H1 (cell line): ENCODE measurements around the gene CFD. TPM values are rescaled to one million over a fixed set of nuclear protein-coding genes. Genes with fewer than 3 reads are reported as not detected.

Source experiments
- CTCF ChIA-PET: fragments of 300-600 bp; sonication (Branson Sonifier 250); formaldehyde crosslinking; loops from one replicate; lab custom pipeline; 2021; ENCODE audit not compliant: partially characterized antibody; lab: Charles Lee
- POLR2A ChIA-PET: fragments of 300-600 bp; sonication (Branson Sonifier 250); formaldehyde crosslinking; loops from one replicate; lab custom pipeline; 2021; ENCODE audit warnings: inconsistent platforms; ENCODE audit not compliant: partially characterized antibody; lab: Charles Lee
- DNase-seq, 2 experiments: peaks; one replicate each; pipeline versions ENCODE4 v3.0.0 to v3.0.0-alpha.2; 2010 to 2022; ENCODE audit warnings: low spot score in 2 of 2, low read depth in 1 of 2, mixed read lengths in 1 of 2
- FAIRE-seq: peaks from 2 replicates; lab custom pipeline; 2011; peaks lifted over from hg19 to GRCh38; lab: Jason Lieb, UNC
- H2AFZ ChIP-seq: 2 replicates; pipeline ENCODE4 v1.8.1; 2012; ENCODE audit warnings: low read length, inconsistent platforms
- H2AK5ac ChIP-seq: 2 replicates; pipeline ENCODE4 v1.6.1; 2013; ENCODE audit warnings: low read depth, low read length
- H2BK120ac ChIP-seq: replicated peaks from 2 replicates; pipeline ENCODE3; 2013; ENCODE audit warnings: low read depth, low read length, inconsistent platforms
- H2BK12ac ChIP-seq: 2 replicates; pipeline ENCODE4 v1.6.1; 2013; ENCODE audit warnings: low read depth, low read length
- H2BK15ac ChIP-seq: 2 replicates; pipeline ENCODE4 v1.6.1; 2013; ENCODE audit warnings: low read length
- H2BK20ac ChIP-seq: 2 replicates; pipeline ENCODE4 v1.6.1; 2013; ENCODE audit warnings: low read length
- H2BK5ac ChIP-seq: 2 replicates; pipeline ENCODE4 v1.6.1; 2013; ENCODE audit warnings: low read depth, low read length
- H3K14ac ChIP-seq: 2 replicates; pipeline ENCODE4 v1.6.1; 2013; ENCODE audit warnings: inconsistent platforms; ENCODE audit not compliant: insufficient read length
- H3K18ac ChIP-seq: 2 replicates; pipeline ENCODE4 v1.6.1; 2013; ENCODE audit warnings: low read length; ENCODE audit errors: extremely low read depth
- H3K23ac ChIP-seq: 2 replicates; pipeline ENCODE4 v1.6.1; 2013; ENCODE audit warnings: inconsistent platforms; ENCODE audit not compliant: insufficient read length
- H3K23me2 ChIP-seq: 2 replicates; pipeline ENCODE4 v1.6.1; 2013; ENCODE audit warnings: low read depth, low read length
- H3K27ac ChIP-seq: 2 replicates; pipeline ENCODE4 v1.6.1; 2011; ENCODE audit warnings: low read depth, low read length, inconsistent platforms
- H3K27me3 ChIP-seq, 4 experiments: replicated peaks in 1 of 4; 1 replicate in 1 of 4; 2 replicates in 3 of 4; pipeline versions ENCODE4 v1.6.1 to v1.8.1; 2011 to 2013; ENCODE audit warnings: low read length in 3 of 4, mild to moderate bottlenecking in 3 of 4, inconsistent platforms in 2 of 4, mixed read lengths in 2 of 4, moderate library complexity in 1 of 4; ENCODE audit not compliant: control insufficient read depth in 3 of 4, insufficient read depth in 3 of 4; ENCODE audit errors: extremely low read depth in 1 of 4
- H3K36me3 ChIP-seq, 4 experiments: 2 replicates each; pipeline versions ENCODE4 v1.6.1 to v1.8.1; 2011 to 2013; ENCODE audit warnings: mild to moderate bottlenecking in 4 of 4, low read length in 3 of 4, moderate library complexity in 2 of 4, control low read depth in 1 of 4, inconsistent platforms in 1 of 4; ENCODE audit not compliant: insufficient read depth in 4 of 4, control insufficient read depth in 2 of 4
- H3K4ac ChIP-seq: replicated peaks from 2 replicates; pipeline ENCODE3; 2013; ENCODE audit warnings: low read length, low read depth, mixed read lengths, inconsistent platforms; ENCODE audit not compliant: insufficient read length
- H3K4me1 ChIP-seq, 4 experiments: replicated peaks in 1 of 4; 1 replicate in 1 of 4; 2 replicates in 3 of 4; pipeline versions ENCODE4 v1.6.1 to v1.8.1; 2011 to 2013; ENCODE audit warnings: low read length in 3 of 4, inconsistent platforms in 2 of 4, mixed read lengths in 1 of 4; ENCODE audit not compliant: insufficient read depth in 4 of 4, control insufficient read depth in 3 of 4
- H3K4me2 ChIP-seq, 2 experiments: 2 replicates each; pipeline versions ENCODE4 v1.6.1 to v1.8.1; 2011 to 2013; ENCODE audit warnings: low read depth in 2 of 2, low read length in 2 of 2, control low read depth in 1 of 2, inconsistent platforms in 1 of 2, mild to moderate bottlenecking in 1 of 2; ENCODE audit not compliant: insufficient read depth in 1 of 2
- H3K4me3 ChIP-seq, 4 experiments: fragments of 200-600, 300-600 bp in 1 of 4; sonication (generic), shearing (Covaris generic), sonication (Bioruptor Twin) in 1 of 4; 2 replicates each; pipeline versions ENCODE4 v1.5.1 to v1.8.1; 2011 to 2016; ENCODE audit warnings: low read length in 4 of 4, low read depth in 3 of 4, control low read depth in 2 of 4, inconsistent platforms in 2 of 4, mild to moderate bottlenecking in 2 of 4, mixed read lengths in 1 of 4, moderate library complexity in 1 of 4; ENCODE audit not compliant: insufficient read depth in 2 of 4; ENCODE audit errors: extremely low read depth in 1 of 4
- H3K56ac ChIP-seq: replicated peaks from 2 replicates; pipeline ENCODE3; 2013; ENCODE audit warnings: low read depth, mild to moderate bottlenecking, mixed read lengths, low read length, inconsistent platforms; ENCODE audit not compliant: insufficient read length
- H3K79me1 ChIP-seq: 2 replicates; pipeline ENCODE4 v1.6.1; 2013; ENCODE audit warnings: low read depth, low read length, control low read depth
- H3K79me2 ChIP-seq, 2 experiments: 2 replicates each; pipeline versions ENCODE4 v1.6.1 to v1.8.1; 2012 to 2013; ENCODE audit warnings: low read length in 2 of 2, mild to moderate bottlenecking in 2 of 2, inconsistent platforms in 1 of 2; ENCODE audit not compliant: insufficient read depth in 2 of 2, control insufficient read depth in 1 of 2
- H3K9ac ChIP-seq, 4 experiments: replicated peaks in 1 of 4; 1 replicate in 1 of 4; 2 replicates in 3 of 4; pipeline versions ENCODE4 v1.6.1 to v1.8.1; 2011 to 2013; ENCODE audit warnings: low read depth in 3 of 4, low read length in 3 of 4, control low read depth in 2 of 4, mild to moderate bottlenecking in 2 of 4, moderate library complexity in 2 of 4, inconsistent platforms in 1 of 4; ENCODE audit errors: extremely low read depth in 1 of 4
- H3K9me3 ChIP-seq, 2 experiments: 2 replicates each; pipeline versions ENCODE4 v1.6.1 to v1.8.1; 2012 to 2013; ENCODE audit warnings: mild to moderate bottlenecking in 2 of 2, moderate library complexity in 2 of 2, control low read depth in 1 of 2, inconsistent platforms in 1 of 2, low read depth in 1 of 2, low read length in 1 of 2, mixed read lengths in 1 of 2; ENCODE audit not compliant: insufficient read depth in 2 of 2
- H4K20me1 ChIP-seq, 2 experiments: replicated peaks in 1 of 2; 2 replicates each; pipeline versions ENCODE3 to v1.8.1; 2011 to 2013; ENCODE audit warnings: inconsistent platforms in 2 of 2, low read length in 2 of 2, mild to moderate bottlenecking in 1 of 2; ENCODE audit not compliant: insufficient read depth in 2 of 2, control insufficient read depth in 1 of 2
- H4K5ac ChIP-seq: 2 replicates; pipeline ENCODE4 v1.6.1; 2013; ENCODE audit warnings: low read length, low read depth, mixed read lengths, inconsistent platforms; ENCODE audit not compliant: insufficient read length
- H4K8ac ChIP-seq: 2 replicates; pipeline ENCODE4 v1.8.0; 2013; ENCODE audit warnings: mild to moderate bottlenecking, moderate library complexity, low read length, inconsistent platforms; ENCODE audit not compliant: insufficient read depth; ENCODE audit errors: extremely low read depth
- H4K91ac ChIP-seq: replicated peaks from 2 replicates; pipeline ENCODE3; 2013; ENCODE audit warnings: low read length, mixed read lengths, inconsistent platforms; ENCODE audit not compliant: insufficient read length
- BACH1 ChIP-seq: IDR thresholded peaks from 2 replicates; pipeline ENCODE4 v1.6.1; 2012; ENCODE audit warnings: low read length, improper control_type of control experiment
- GABPA ChIP-seq: IDR thresholded peaks from 2 replicates; pipeline ENCODE4 v1.6.1; 2011; ENCODE audit warnings: mild to moderate bottlenecking, low read length, moderate library complexity, borderline replicate concordance; ENCODE audit not compliant: insufficient read depth
- JUN ChIP-seq: IDR thresholded peaks from 2 replicates; pipeline ENCODE4 v1.6.1; 2011; ENCODE audit warnings: low read depth, mild to moderate bottlenecking, improper control_type of control experiment, low read length
- KDM1A ChIP-seq: fragments of 200-600, 300-600 bp; sonication (generic); IDR thresholded peaks from 2 replicates; pipeline ENCODE4 v1.7.1; 2016; ENCODE audit warnings: mild to moderate bottlenecking, low read length, borderline replicate concordance
- MAX ChIP-seq: IDR thresholded peaks from 2 replicates; pipeline ENCODE4 v1.6.1; 2012; ENCODE audit warnings: inconsistent platforms
- POU5F1 ChIP-seq: IDR thresholded peaks from 2 replicates; pipeline ENCODE4 v1.6.1; 2011; ENCODE audit warnings: low read depth, mild to moderate bottlenecking, low read length, moderate library complexity
- RXRA ChIP-seq: IDR thresholded peaks from 2 replicates; pipeline ENCODE4 v1.6.1; 2011; ENCODE audit warnings: low read depth, mild to moderate bottlenecking, low read length, moderate library complexity; ENCODE audit not compliant: insufficient read depth
- SIN3A ChIP-seq, 2 experiments: IDR thresholded peaks in 1 of 2; conservative IDR thresholded peaks in 1 of 2; 2 replicates each; pipeline ENCODE4 v1.6.1; 2011 to 2012; ENCODE audit warnings: low read length in 2 of 2, improper control_type of control experiment in 1 of 2, low read depth in 1 of 2, mild to moderate bottlenecking in 1 of 2
- SIRT6 ChIP-seq: IDR thresholded peaks from one replicate; pipeline ENCODE4 v1.7.1; 2012; ENCODE audit warnings: low read length, inconsistent platforms
- TAF1 ChIP-seq: IDR thresholded peaks from 2 replicates; pipeline ENCODE4 v1.6.1; 2011; ENCODE audit warnings: mild to moderate bottlenecking, low read depth, low read length
- WGBS, 2 experiments: shearing (Covaris generic) in 1 of 2; methylation state at CpG; one replicate each; pipeline versions ENCODE4 v1.1.6 to v1.1.7; 2013 to 2015; ENCODE audit warnings: low lambda C conversion rate in 2 of 2, mixed read lengths in 2 of 2, inconsistent platforms in 1 of 2, low coverage in 1 of 2, missing lambda C conversion rate in 1 of 2; ENCODE audit not compliant: insufficient replicate concordance in 2 of 2, insufficient coverage in 1 of 2, insufficient read length in 1 of 2; ENCODE audit errors: extremely low coverage in 1 of 2, missing lambda C conversion rate in 1 of 2; 5-methylcytosine and 5-hydroxymethylcytosine counted together
- polyA plus RNA-seq, 7 experiments: library from polyadenylated mRNA; depleted of rRNA in 3 of 7; stranded (reverse) in 5 of 7; unstranded in 2 of 7; fragments of >200 nt in 5 of 7; fragments of 200-250 nt in 2 of 7; gene quantifications; 1 replicate in 5 of 7; 2 replicates in 1 of 7; 4 replicates in 1 of 7; pipeline versions ENCODE4 v1.2.1 to v1.2.3, GENCODE V29; 2011 to 2013; ENCODE audit warnings: missing spikeins in 2 of 7, mixed read lengths in 2 of 7
- total RNA-seq: library from RNA; stranded (reverse); fragmentation: NEBNext Ultra II Directional; extraction: Animal tissue kit (Norgen Biotek cat#: 25700); gene quantifications from 2 replicates; pipeline ENCODE4 v1.2.1, GENCODE V29; 2021

Gene CFD
- total and polyA plus RNA-seq, 2 of the 8 experiments (the other 6 are each of a cell fraction or from before 2014, with no cell fraction given) = 1.7 to 2.8 TPM

GRCh38 chr19:875265-875879 lies 15.9 kb downstream of the CFD start:
- Histone ChIP-seq H3K9ac (no peak overlapping the region), H2BK5ac (no peak overlapping the region), H2BK15ac (no peak overlapping the region), H3K4me3 (no peak overlapping the region), H2BK20ac (no peak overlapping the region), H3K4ac (no peak overlapping the region), H2AFZ (no peak overlapping the region), H3K36me3 (peaks cover 0 to 10% (median 0%) of the 10 kb centered on the region in 4 experiments; a peak in 3 of 8 replicates), H2BK120ac (no peak overlapping the region), H3K79me2 (no peaks in the 10 kb centered on the region), H3K14ac (no peak overlapping the region), H3K56ac (no peak overlapping the region), H3K4me1 (peaks cover 0 to 10% (median 4%) of the 10 kb centered on the region in 4 experiments; a peak in 5 of 7 replicates), H4K91ac (no peak overlapping the region), H4K20me1 (peaks cover 0 to 5% of the 10 kb centered on the region in 2 experiments), H4K5ac (no peak overlapping the region), H3K27me3 (no peaks in the 10 kb centered on the region), H3K18ac (no peak overlapping the region), H2AK5ac (no peak overlapping the region), H3K27ac (no peak overlapping the region), H3K4me2 (no peak overlapping the region), H2BK12ac (no peak overlapping the region), H4K8ac (no peak overlapping the region), H3K79me1 (peaks cover 2% of the 10 kb centered on the region; the same call in 1 of the 2 replicates), H3K9me3 (peaks cover 0 to 3% of the 10 kb centered on the region in 2 experiments; a peak in 1 of 4 replicates), H3K23ac (no peak overlapping the region), H3K23me2 (no peaks in the 10 kb centered on the region)
- ChIA-PET CTCF (interaction anchor here (0.7 to 3.1 kb wide), 17 partner anchors 9 to 205 kb away, joined by 3 to 16 read pairs (median 4); partner anchors contain the start of genes MED16 and RNU6-9), POLR2A (interaction anchor here (0.6 to 11.5 kb wide), 4 partner anchors 12 to 73 kb away, joined by 3 to 82 read pairs (median 5); partner anchors contain the start of genes MED16 and RNU6-9)
- DNase-seq (no peak), FAIRE-seq (no peak)
- 96% methylated on average over 28 of the region's 28 CpGs; no CpG with 5 or more reads in 1 of the 2 experiments for WGBS, 2 experiments
- no peak for TF ChIP-seq TAF1
- TF ChIP-seq BACH1 = no peak
- TF ChIP-seq GABPA = no peak
- TF ChIP-seq RXRA = no peak
- TF ChIP-seq JUN = no peak
- TF ChIP-seq MAX = no peak
- TF ChIP-seq SIN3A (conservative IDR thresholded peaks at IDR 0.05 in 1 of 2, IDR thresholded peaks at IDR 0.05 in 1 of 2; ENCODE audit: low read depth in 1 of 2, low read length in 2 of 2) = no peak
- TF ChIP-seq KDM1A = no peak
- TF ChIP-seq SIRT6 = no peak
- no peak for TF ChIP-seq POU5F1
